HL-60 (cell line): Measurements from ENCODE around the gene USP48.

Source experiments
- DNase-seq, 2 experiments: peaks; one replicate each; pipeline ENCODE4 v3.0.0-alpha.2; 2010 to 2020; ENCODE audit warnings: low read depth in 1 of 2, low spot score in 1 of 2
- H3K27ac ChIP-seq: fragments of 250-450 bp; sonication (Bioruptor Pico); replicated peaks from 2 replicates; pipeline ENCODE4 v1.5.1; 2020; ENCODE audit warnings: mild to moderate bottlenecking, moderate library complexity
- H3K27me3 ChIP-seq: fragments of 250-450 bp; sonication (Bioruptor Pico); 2 replicates; pipeline ENCODE4 v1.5.1; 2021; ENCODE audit warnings: mild to moderate bottlenecking, moderate library complexity; ENCODE audit not compliant: insufficient read depth, poor library complexity, severe bottlenecking
- H3K4me3 ChIP-seq: replicated peaks from 2 replicates; pipeline ENCODE4 v1.5.1; 2011; ENCODE audit warnings: mild to moderate bottlenecking, control low read depth, low read length; ENCODE audit not compliant: insufficient read depth
- GABPA ChIP-seq: IDR thresholded peaks from 2 replicates; pipeline ENCODE4 v1.6.1; 2012; ENCODE audit warnings: low read depth
- POLR2AphosphoS5 ChIP-seq: IDR thresholded peaks from 2 replicates; pipeline ENCODE4 v1.6.1; 2012; ENCODE audit warnings: low read depth
- SPI1 ChIP-seq: IDR thresholded peaks from 2 replicates; pipeline ENCODE4 v1.6.1; 2012; ENCODE audit warnings: low read depth, mild to moderate bottlenecking, borderline replicate concordance
- TF ChIP-seq, protein P1 (sequence below): IDR thresholded peaks from 2 replicates; pipeline ENCODE4 v1.6.1; 2012; ENCODE audit warnings: low read depth; ENCODE audit not compliant: insufficient replicate concordance
- TF ChIP-seq, protein P2 (sequence below): IDR thresholded peaks from one replicate; pipeline ENCODE4 v1.5.1; 2011; ENCODE audit warnings: low read length, control low read depth, inconsistent platforms; ENCODE audit not compliant: insufficient read depth

The USP48 gene

DNA sequence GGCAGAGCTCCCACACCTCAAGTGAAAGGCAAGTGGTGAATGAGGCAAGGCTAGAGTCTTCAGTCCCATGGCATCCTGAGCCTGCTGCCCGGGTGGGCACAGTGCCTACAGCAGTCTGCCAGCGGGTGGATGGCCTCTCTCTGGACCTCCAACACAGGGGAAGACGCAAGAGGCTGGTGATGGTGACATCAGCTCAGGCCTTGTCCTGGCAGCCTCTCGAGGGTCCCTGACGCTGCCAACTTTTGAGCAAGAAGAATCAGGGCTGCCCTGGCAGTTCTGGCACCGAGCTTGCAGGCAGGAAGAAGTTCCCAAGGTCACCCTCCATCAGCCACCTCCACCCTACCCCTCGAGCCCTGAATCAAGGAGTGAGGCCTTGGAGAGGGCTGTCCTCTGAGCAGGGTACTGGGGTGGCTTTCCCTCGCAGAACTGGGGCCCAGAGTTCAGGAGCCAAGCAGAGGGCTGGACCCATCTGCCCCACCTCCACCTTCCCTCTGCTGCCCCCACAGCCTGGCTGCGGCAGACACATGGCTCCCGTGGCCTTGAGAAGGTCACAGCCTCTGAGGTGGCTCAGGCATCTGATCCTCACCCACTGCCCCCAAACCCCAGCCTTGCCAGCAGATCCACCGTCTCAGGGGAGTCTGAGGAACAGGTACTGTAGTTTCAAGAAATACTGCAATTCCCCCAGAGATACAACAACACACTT is 119.5 kb downstream of the USP48 start:
- TF ChIP-seq, protein P1, sequence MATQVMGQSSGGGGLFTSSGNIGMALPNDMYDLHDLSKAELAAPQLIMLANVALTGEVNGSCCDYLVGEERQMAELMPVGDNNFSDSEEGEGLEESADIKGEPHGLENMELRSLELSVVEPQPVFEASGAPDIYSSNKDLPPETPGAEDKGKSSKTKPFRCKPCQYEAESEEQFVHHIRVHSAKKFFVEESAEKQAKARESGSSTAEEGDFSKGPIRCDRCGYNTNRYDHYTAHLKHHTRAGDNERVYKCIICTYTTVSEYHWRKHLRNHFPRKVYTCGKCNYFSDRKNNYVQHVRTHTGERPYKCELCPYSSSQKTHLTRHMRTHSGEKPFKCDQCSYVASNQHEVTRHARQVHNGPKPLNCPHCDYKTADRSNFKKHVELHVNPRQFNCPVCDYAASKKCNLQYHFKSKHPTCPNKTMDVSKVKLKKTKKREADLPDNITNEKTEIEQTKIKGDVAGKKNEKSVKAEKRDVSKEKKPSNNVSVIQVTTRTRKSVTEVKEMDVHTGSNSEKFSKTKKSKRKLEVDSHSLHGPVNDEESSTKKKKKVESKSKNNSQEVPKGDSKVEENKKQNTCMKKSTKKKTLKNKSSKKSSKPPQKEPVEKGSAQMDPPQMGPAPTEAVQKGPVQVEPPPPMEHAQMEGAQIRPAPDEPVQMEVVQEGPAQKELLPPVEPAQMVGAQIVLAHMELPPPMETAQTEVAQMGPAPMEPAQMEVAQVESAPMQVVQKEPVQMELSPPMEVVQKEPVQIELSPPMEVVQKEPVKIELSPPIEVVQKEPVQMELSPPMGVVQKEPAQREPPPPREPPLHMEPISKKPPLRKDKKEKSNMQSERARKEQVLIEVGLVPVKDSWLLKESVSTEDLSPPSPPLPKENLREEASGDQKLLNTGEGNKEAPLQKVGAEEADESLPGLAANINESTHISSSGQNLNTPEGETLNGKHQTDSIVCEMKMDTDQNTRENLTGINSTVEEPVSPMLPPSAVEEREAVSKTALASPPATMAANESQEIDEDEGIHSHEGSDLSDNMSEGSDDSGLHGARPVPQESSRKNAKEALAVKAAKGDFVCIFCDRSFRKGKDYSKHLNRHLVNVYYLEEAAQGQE: no peak
- TF ChIP-seq, protein P2, sequence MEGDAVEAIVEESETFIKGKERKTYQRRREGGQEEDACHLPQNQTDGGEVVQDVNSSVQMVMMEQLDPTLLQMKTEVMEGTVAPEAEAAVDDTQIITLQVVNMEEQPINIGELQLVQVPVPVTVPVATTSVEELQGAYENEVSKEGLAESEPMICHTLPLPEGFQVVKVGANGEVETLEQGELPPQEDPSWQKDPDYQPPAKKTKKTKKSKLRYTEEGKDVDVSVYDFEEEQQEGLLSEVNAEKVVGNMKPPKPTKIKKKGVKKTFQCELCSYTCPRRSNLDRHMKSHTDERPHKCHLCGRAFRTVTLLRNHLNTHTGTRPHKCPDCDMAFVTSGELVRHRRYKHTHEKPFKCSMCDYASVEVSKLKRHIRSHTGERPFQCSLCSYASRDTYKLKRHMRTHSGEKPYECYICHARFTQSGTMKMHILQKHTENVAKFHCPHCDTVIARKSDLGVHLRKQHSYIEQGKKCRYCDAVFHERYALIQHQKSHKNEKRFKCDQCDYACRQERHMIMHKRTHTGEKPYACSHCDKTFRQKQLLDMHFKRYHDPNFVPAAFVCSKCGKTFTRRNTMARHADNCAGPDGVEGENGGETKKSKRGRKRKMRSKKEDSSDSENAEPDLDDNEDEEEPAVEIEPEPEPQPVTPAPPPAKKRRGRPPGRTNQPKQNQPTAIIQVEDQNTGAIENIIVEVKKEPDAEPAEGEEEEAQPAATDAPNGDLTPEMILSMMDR: no peak
- TF ChIP-seq POLR2AphosphoS5: no peak
- no peak for TF ChIP-seq GABPA
- TF ChIP-seq SPI1: no peak
- Histone ChIP-seq H3K4me3 (no peak overlapping the region), H3K27me3 (no peaks in the 10 kb centered on the region), H3K27ac (no peak overlapping the region)
- no peak for DNase-seq

DNA sequence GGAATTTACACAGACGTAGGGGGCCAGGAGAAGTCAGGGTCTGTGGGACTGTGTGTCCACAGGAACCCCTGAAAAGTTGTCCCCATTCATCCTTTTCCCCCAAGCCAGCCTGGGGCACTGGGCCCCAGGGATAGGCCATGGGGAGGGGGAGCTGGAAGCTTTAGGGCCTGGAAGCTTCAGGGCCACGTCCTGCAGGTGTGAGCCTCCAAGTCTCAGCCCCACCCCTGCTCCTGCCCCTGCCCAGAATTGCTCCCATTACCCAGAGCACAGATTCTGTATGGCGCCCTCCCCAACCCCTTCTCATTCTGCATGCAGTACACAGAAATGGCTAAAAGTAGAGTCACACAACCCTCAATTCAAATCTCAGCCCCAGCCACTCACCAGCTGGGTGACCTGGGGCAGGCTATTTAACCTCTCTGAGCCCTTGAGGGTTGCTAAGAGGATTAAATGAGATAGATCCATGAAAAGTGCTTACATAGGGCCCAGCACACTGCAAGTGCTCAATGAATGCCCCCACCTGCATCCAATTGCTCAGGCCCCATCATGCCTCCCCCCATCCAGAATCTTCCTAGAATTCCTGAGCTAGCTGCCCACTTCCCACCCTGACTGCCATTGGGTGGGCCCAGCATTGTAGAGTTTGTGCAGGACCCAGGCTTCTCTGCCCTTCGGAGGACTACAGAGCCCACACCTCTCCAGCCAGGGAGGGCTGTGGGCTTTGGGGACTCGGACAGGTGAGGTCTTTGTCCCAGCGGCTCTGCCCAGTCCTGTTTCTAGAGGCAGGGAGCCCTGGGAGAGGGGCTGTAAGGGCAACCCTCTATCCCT is 120.3 kb downstream of the USP48 start:
- Histone ChIP-seq H3K27ac (no peak overlapping the region), H3K27me3 (no peaks in the 10 kb centered on the region), H3K4me3 (no peak overlapping the region)
- no peak for DNase-seq
- TF ChIP-seq SPI1: no peak

DNA sequence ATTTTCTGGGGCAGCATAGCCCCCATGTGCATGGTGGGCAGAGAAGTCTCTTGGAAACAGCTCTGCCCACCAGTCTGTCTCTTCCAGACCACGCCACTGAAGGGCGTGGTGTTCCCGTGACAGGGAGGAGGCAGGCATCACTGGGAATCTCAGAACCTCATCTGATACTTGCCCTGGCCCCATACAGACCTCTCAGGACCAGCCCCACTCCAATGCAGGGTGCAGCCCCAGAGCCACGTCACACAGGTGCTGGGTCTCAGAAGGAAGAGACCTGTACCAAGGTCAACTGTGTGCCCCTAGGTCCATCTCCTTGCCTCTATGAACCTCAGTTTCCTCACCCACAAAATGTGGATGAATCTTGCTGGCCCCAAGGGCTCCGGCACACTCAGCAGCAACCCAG is 121.1 kb downstream of the USP48 start:
- Histone ChIP-seq H3K27me3 (no peaks in the 10 kb centered on the region), H3K27ac (no peak overlapping the region), H3K4me3 (no peak overlapping the region)
- DNase-seq: no peak
- no peak for TF ChIP-seq POLR2AphosphoS5
- TF ChIP-seq, protein P1: no peak
- no peak for TF ChIP-seq GABPA
- TF ChIP-seq, protein P2: no peak
- no peak for TF ChIP-seq SPI1

DNA sequence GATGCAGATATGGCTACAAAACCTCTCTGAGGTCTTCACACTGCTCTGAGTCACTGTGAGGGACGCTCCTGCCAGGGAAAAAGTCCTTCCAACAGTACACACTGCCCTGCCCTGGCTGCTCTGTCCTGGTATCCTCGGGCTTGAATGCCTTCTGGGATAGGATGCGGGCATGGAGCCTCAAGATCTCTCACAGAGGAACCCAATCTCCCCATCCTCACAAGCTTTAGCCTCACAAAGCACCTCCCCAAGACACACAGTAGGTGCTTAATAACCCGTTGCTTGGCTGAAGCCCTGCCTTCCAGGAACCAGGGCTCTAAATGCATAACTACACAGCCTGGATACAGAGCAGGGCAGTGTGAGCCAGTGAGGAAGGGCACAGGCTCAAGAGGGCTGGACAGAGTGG is 123.0 kb downstream of the USP48 start:
- no peak for TF ChIP-seq GABPA
- TF ChIP-seq, protein P1: no peak
- TF ChIP-seq POLR2AphosphoS5: no peak
- no peak for TF ChIP-seq SPI1
- TF ChIP-seq, protein P2: no peak
- Histone ChIP-seq H3K4me3 (no peak overlapping the region), H3K27me3 (no peaks in the 10 kb centered on the region), H3K27ac (no peak overlapping the region)
- DNase-seq: no peak
